Activated CD8-positive, alpha-beta T cell treated with anti-CD3 and anti-CD28 coated beads, Interleukin-2, amount 10 ng/mL, durations not matched to agents 7 days and 5 days (primary cell): ENCODE measurements around the gene ORC3. TPM values are rescaled to one million over a fixed set of nuclear protein-coding genes. Genes with fewer than 3 reads are reported as not detected.

ENCODE experiments used
- ATAC-seq: fragments of 150-1000 bp; cut with Tn5 transposase; one replicate; pipeline ENCODE4 v1.10.0; 2021; ENCODE audit warnings: moderate library complexity
- CTCF ChIA-PET: fragments of 350-600 bp; sonication (Branson Sonifier 250); formaldehyde crosslinking; loops from one replicate; lab custom pipeline; 2021; ENCODE audit warnings: antibody characterized with exemption; lab: Charles Lee
- POLR2A ChIA-PET: fragments of 350-600 bp; sonication (Branson Sonifier 250); formaldehyde crosslinking; loops from one replicate; lab custom pipeline; 2021; ENCODE audit warnings: antibody characterized with exemption; lab: Charles Lee
- DNase-seq: peaks from one replicate; pipeline ENCODE4 v3.0.0-alpha.2; 2020
- H3K27ac Mint-ChIP-seq: one replicate; pipeline ENCODE4 v1.8.0; 2021; ENCODE audit warnings: mild to moderate bottlenecking, mixed read lengths
- H3K27me3 Mint-ChIP-seq: one replicate; pipeline ENCODE4 v1.8.0; 2021; ENCODE audit warnings: low read depth, mixed read lengths
- H3K36me3 Mint-ChIP-seq: one replicate; pipeline ENCODE4 v1.8.0; 2021; ENCODE audit warnings: low read depth, mixed read lengths
- H3K4me1 Mint-ChIP-seq: one replicate; pipeline ENCODE4 v1.8.0; 2021; ENCODE audit warnings: low read depth, mixed read lengths
- H3K4me3 Mint-ChIP-seq: one replicate; pipeline ENCODE4 v1.8.0; 2021; ENCODE audit warnings: mild to moderate bottlenecking, mixed read lengths
- H3K9me3 Mint-ChIP-seq: one replicate; pipeline ENCODE4 v1.8.0; 2022; ENCODE audit warnings: mixed read lengths; ENCODE audit not compliant: insufficient read depth
- total RNA-seq, 2 experiments: library from RNA; stranded (reverse); gene quantifications; one replicate each; pipeline ENCODE4 v1.2.3, GENCODE V29; 2021

Gene ORC3
- total RNA-seq, 2 experiments from 2014 or later, result 27.1 TPM

DNA sequence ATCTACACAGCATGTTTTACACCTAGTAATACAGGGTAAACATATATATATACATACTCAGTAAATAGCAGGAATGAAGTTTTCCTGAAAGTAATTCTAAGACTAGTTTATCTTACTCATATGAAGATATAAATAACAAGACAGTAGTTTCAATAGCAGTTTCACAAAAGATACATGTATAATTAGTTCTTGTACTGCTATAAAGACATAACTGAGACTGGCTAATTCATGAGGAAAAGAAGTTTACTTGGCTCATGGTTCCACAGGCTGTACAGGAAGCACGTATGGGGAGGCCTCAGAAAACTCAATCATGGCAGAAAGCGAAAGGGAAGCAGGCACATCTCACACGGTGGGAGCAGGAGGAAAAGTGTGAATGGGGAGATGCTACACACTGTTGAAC is 17.1 kb upstream of the ORC3 start:
- H3K27me3 Mint-ChIP-seq, result no peaks in the 10 kb centered on the region
- H3K36me3 Mint-ChIP-seq, result peaks cover 34% of the 10 kb centered on the region
- ChIA-PET POLR2A (interaction anchor here (1.3 kb wide), 1 partner anchor 16 kb away, joined by 3 read pairs; no protein-coding TSS in a partner anchor), CTCF (no interaction called here)
- peaks cover 30% of the 10 kb centered on the region for H3K4me1 Mint-ChIP-seq
- DNase-seq, result no peak
- no peak overlapping the region for H3K27ac Mint-ChIP-seq
- H3K9me3 Mint-ChIP-seq, result no peaks in the 10 kb centered on the region
- no peak for ATAC-seq
- no peak overlapping the region for H3K4me3 Mint-ChIP-seq

DNA sequence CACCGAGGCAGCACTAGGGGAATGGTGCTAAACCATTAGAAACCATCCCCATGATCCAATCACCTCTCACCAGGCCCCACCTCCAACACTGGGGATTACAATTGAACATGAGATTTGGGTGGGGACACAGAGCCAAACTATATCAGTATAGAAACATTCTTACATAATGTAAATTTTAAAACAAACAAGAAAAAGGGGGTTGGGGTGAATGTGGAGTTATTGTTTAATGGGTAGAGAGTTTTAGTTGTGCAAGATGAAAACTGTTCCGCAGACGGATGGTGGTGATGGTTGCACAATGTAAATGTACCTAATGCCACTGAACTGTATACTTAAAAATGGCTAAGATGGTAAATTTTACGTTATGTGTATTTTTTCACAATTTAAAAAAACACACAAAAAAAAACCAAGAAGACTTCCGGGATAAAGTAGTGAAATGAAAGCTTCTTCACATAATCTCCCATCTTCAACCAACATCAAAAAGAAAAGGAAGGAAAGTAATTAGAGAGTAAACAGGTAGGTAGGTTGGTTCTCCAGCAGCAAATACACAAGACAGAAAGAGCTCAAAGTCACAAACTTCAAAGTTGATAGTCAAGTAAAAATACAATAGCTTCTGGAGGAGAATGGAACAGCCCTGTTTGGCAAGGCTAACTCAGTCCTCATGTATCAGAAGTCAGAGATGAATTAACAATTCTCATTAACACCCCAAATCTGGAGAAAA is 16.5 kb upstream of the ORC3 start:
- CTCF ChIA-PET, result interaction anchor here (0.6 to 0.7 kb wide), 3 partner anchors 29 to 1040 kb away, joined by 3 to 4 read pairs (median 3); no protein-coding TSS in a partner anchor
- no peaks in the 10 kb centered on the region for H3K27me3 Mint-ChIP-seq
- H3K4me3 Mint-ChIP-seq, result no peak overlapping the region
- POLR2A ChIA-PET, result interaction anchor here (1.3 to 1.7 kb wide), 2 partner anchors 16 kb away, joined by 3 to 4 read pairs; partner anchors contain the start of gene RARS2
- H3K4me1 Mint-ChIP-seq, result peaks cover 30% of the 10 kb centered on the region
- peak overlapping the region; percentile 6 for H3K27ac Mint-ChIP-seq
- DNase-seq, result no peak
- peaks cover 36% of the 10 kb centered on the region for H3K36me3 Mint-ChIP-seq
- no peaks in the 10 kb centered on the region for H3K9me3 Mint-ChIP-seq
- no peak for ATAC-seq

DNA sequence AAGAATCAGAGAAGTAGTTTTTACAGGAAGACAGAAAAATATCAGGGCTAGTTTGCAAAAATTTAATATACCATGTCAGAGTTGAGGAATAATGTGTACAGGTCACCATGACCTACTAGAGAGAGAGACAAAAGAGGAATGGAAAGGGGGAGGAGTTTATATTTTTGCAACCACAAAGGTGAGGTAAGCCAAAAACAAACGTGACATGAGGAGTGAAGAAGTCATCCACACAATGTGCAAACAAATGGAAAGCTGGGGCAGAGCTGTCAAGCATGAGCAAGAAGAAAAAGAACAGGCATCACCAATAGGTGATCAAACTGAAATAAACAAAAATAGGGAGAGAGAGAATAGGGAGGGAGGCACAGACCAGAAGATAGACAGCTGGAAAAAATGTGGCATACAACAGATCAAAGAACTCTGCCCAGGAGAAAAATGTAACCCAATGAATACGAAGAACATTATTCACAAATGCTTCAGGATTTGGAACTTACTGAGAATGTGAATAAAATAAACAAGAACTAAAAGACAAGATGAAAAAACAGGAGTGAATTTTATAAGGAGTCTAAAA is 15.6 kb upstream of the ORC3 start:
- H3K9me3 Mint-ChIP-seq, result no peaks in the 10 kb centered on the region
- peak; percentile 57 for ATAC-seq
- CTCF ChIA-PET, result interaction anchor here (0.6 to 0.7 kb wide), 3 partner anchors 28 to 1039 kb away, joined by 3 to 4 read pairs (median 3); no protein-coding TSS in a partner anchor

DNA sequence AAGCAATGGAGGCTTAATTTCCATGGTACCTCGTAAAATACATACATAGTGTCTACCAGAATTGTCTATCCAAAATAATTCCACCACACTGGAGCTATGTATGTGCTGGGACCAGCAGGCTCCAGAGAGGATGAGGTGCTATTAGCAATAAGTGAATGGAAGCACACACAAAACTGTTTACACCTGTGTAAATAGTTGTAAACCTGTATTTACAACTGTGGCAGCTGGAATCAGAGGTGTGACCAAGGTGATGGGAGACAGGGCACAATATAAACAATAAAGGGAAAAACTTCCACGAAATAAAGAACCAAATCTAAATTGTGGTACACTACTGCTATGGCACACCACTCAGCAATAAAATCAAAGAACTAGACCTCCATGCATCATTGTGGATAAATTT is 14.5 kb upstream of the ORC3 start:
- H3K27ac Mint-ChIP-seq, result no peak overlapping the region
- peaks cover 30% of the 10 kb centered on the region for H3K4me1 Mint-ChIP-seq
- no peaks in the 10 kb centered on the region for H3K27me3 Mint-ChIP-seq
- H3K36me3 Mint-ChIP-seq, result peaks cover 41% of the 10 kb centered on the region
- no peak overlapping the region for H3K4me3 Mint-ChIP-seq
- ATAC-seq (no peak), DNase-seq (no peak)
- CTCF ChIA-PET, result no interaction called here
- POLR2A ChIA-PET, result no interaction called here
- H3K9me3 Mint-ChIP-seq, result no peaks in the 10 kb centered on the region

More for the DNA sequence above, 15.6 kb upstream of the ORC3 start:
- POLR2A ChIA-PET, result interaction anchor here (1.7 kb wide), 1 partner anchor 15 kb away, joined by 4 read pairs; the partner anchor contains the start of gene RARS2
- DNase-seq, result no peak
- Mint-ChIP-seq H3K36me3 (peaks cover 35% of the 10 kb centered on the region), H3K4me1 (peaks cover 30% of the 10 kb centered on the region), H3K4me3 (no peak overlapping the region), H3K27ac (no peak overlapping the region), H3K27me3 (no peaks in the 10 kb centered on the region)

DNA sequence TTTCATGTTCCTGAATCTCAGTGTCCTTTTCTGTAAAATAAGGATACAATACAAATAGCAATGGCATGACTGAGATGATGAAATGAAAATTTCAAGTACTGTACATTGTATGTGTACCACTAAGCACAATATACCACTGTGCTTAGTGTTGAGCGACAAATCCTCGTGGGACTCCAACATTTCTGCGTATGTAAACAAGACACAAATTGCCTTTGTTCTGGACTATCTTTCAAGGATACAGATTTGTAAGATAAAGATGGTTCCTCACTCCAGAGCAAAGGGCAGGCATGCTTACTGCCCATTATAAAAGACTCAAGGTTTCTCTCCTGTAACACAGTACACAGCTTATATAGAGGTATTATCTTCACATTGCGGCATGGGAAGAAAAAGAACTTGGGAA is 6.1 kb upstream of the ORC3 start:
- no peak overlapping the region for H3K4me3 Mint-ChIP-seq
- POLR2A ChIA-PET, result no interaction called here
- no peaks in the 10 kb centered on the region for H3K9me3 Mint-ChIP-seq
- CTCF ChIA-PET, result no interaction called here
- no peak for DNase-seq
- ATAC-seq, result no peak
- peaks cover 39% of the 10 kb centered on the region for H3K36me3 Mint-ChIP-seq
- H3K27ac Mint-ChIP-seq, result no peak overlapping the region
- H3K27me3 Mint-ChIP-seq, result no peaks in the 10 kb centered on the region
- peaks cover 21% of the 10 kb centered on the region for H3K4me1 Mint-ChIP-seq

DNA sequence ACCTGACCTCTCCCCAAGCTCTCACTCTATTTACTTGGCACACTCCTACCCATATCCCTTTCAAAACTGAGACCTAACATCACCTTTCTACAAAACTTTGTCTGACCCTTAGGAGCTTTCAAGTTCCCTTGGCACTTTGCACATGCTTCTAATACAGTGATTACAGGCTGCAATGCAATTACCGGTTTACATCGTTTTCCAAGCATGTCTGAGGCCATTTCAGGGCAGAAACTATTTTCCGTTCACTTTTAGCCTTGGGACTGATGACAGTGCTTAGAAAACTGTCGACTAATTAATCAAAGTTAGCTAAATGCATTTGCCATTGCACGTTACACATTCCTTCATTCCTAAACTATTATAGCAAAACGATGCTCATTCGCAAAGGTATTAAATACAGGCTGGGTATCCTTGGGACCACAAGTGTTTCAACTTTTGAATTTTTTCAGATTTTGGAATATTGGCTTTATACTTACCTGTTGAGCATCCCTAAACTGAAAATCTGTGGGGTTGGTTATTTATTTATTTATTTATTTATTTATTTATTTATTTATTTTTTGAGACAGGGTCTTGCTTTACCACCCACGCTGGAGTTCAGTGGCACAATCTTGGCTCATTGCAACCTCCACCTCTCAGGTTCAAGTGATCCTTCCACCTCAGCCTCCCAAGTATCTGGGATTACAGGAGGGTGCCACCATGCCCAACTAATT is 3.4 kb upstream of the ORC3 start:
- POLR2A ChIA-PET, result no interaction called here
- CTCF ChIA-PET, result no interaction called here
- no peak overlapping the region for H3K4me3 Mint-ChIP-seq
- ATAC-seq (no peak), DNase-seq (no peak)
- H3K36me3 Mint-ChIP-seq, result peaks cover 37% of the 10 kb centered on the region
- H3K9me3 Mint-ChIP-seq, result no peaks in the 10 kb centered on the region
- H3K27ac Mint-ChIP-seq, result no peak overlapping the region
- H3K4me1 Mint-ChIP-seq, result peaks cover 32% of the 10 kb centered on the region
- no peaks in the 10 kb centered on the region for H3K27me3 Mint-ChIP-seq

DNA sequence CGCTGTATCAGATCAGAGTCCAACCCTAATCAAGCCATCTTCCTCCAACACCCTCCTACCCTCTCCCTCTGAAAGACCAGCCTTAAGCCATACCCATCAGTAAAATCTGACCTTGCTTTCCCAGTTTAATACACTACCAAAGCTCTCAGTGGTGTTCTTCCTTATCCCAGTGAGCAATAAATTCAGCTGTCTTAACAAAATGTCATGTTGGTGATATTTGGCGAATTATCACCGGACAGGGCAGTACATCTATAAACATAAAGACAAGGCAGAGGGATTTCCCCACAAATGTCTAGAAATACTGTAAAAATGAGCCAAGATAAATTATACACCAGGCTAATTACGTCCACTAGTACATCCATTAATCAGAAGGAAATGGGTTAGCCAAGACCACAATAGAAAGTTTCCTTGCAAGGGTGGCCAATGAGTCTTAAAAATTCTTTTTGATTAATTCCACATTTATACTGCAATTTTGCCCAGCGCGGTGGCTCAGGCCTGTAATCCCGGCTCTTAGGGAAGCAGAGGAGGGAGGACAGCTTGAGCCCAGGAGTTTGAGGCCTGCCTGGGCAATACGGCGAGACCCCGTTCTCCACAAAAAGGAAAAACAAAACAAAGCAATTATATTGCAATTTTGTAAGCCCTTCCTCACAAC is 1.1 kb upstream of the ORC3 start:
- DNase-seq, result no peak
- POLR2A ChIA-PET, result interaction anchor here (0.7 to 3.0 kb wide), 10 partner anchors 8 to 113 kb away, joined by 3 to 17 read pairs (median 4); partner anchors contain the start of gene AKIRIN2
- H3K4me3 Mint-ChIP-seq, result peak overlapping the region; percentile 83
- no peaks in the 10 kb centered on the region for H3K27me3 Mint-ChIP-seq
- peaks cover 29% of the 10 kb centered on the region for H3K36me3 Mint-ChIP-seq
- H3K9me3 Mint-ChIP-seq, result no peaks in the 10 kb centered on the region
- peaks cover 39% of the 10 kb centered on the region for H3K4me1 Mint-ChIP-seq
- peak overlapping the region; percentile 85 for H3K27ac Mint-ChIP-seq
- CTCF ChIA-PET, result interaction anchor here (0.7 to 1.1 kb wide), 2 partner anchors 19 to 113 kb away, joined by 3 to 4 read pairs; partner anchors contain the start of gene AKIRIN2
- ATAC-seq, result no peak

DNA sequence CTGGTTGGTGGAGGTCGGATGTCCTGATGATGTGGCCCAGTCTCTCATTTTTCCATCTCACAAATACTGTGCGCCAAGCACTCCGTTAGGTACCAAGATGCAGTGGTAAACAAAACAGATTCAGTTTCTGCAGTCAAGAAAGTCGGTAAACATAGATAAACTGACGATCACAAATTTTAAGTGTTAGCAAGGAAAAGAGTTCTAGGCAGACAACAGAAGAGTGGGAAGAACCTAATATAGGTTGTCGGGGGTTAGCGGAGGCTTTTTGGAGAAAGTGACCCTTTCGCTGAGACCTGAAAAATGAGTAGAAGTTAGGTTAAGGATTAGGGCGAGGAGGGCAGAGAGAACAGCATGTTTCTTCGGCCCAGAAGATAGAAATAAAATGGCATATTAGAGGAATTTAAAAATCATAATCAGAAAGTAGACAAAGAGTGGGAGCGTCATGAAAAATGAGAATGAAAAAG is 514 bp downstream of the ORC3 start:
- ATAC-seq (no peak), DNase-seq (no peak)
- ChIA-PET POLR2A (interaction anchor here (0.6 to 3.0 kb wide), 4 partner anchors 36 to 118 kb away, joined by 3 to 17 read pairs (median 4); partner anchors contain the start of genes AKIRIN2 and SLC35A1), CTCF (no interaction called here)
- H3K9me3 Mint-ChIP-seq, result no peaks in the 10 kb centered on the region
- peaks cover 41% of the 10 kb centered on the region for H3K4me1 Mint-ChIP-seq
- H3K36me3 Mint-ChIP-seq, result peaks cover 30% of the 10 kb centered on the region
- peak overlapping the region; percentile 85 for H3K27ac Mint-ChIP-seq
- no peaks in the 10 kb centered on the region for H3K27me3 Mint-ChIP-seq
- peak overlapping the region; percentile 83 for H3K4me3 Mint-ChIP-seq

DNA sequence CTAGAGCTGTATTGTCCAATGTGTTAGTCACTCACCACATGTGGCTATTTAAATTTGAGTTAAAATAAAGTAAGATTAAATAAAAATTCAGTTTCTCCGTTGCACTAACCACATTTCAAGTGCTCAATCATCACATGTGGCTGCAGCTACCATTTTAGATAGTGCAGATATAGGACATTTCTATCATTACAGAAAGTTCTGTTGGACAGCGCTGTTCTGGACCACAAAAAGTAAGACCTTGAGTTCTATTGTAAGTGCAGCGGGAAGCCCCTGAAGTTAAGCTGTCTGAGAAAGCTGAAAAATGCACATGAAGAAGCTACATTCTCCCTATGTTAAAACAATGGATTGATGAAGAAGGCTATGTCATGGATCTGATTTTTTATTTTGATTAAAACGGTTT is 1.1 kb downstream of the ORC3 start:
- peak overlapping the region; percentile 85 for H3K27ac Mint-ChIP-seq
- no peaks in the 10 kb centered on the region for H3K27me3 Mint-ChIP-seq
- no peak for DNase-seq
- peaks cover 38% of the 10 kb centered on the region for H3K4me1 Mint-ChIP-seq
- POLR2A ChIA-PET, result interaction anchor here (3.0 kb wide), 1 partner anchor 111 kb away, joined by 17 read pairs; the partner anchor contains the start of gene AKIRIN2
- CTCF ChIA-PET, result no interaction called here
- ATAC-seq, result no peak
- H3K9me3 Mint-ChIP-seq, result no peaks in the 10 kb centered on the region
- peaks cover 29% of the 10 kb centered on the region for H3K36me3 Mint-ChIP-seq
- peak overlapping the region; percentile 83 for H3K4me3 Mint-ChIP-seq

DNA sequence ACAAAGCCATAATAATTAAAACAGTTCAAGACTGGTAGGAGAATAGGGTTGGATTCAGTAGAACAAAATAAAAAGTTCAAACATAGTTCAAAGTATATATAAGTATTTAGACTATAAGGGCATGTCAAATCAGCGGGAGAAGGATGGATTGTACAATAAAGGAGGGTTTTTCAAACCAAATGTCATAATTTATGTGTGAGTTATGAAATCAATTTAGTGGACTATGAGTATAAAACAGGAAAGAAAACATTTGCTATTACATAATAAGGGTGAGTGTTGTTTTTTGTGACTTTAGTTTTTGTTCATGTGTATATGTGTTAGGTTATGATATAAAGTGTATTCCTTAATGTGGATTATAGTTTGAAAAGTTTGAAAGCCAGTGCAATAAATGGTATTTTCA is 10.6 kb downstream of the ORC3 start:
- Mint-ChIP-seq H3K4me3 (no peak overlapping the region), H3K27ac (no peak overlapping the region), H3K4me1 (no peaks in the 10 kb centered on the region), H3K36me3 (peaks cover 16% of the 10 kb centered on the region), H3K9me3 (no peaks in the 10 kb centered on the region), H3K27me3 (no peaks in the 10 kb centered on the region)
- DNase-seq (no peak), ATAC-seq (no peak)
- POLR2A ChIA-PET, result no interaction called here
- CTCF ChIA-PET, result no interaction called here

DNA sequence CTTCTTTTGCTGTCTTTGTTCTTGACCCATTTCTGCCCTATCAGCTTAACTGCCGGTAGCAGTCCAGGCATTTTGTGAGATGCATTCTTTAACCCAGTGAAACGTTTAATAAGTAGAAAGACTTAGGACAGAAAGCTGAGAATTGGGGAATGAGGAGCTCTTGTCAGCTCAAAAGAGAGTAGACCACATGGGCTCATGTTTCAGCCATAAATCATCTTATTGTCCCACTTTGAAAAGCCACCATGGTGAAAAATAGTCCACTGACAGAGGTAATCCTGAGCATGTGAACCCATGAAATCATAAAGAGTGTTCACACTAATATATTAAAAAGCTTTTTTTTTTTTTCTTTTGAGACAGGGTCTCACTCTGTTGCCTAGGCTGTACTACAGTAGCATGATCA is 16.3 kb downstream of the ORC3 start:
- ATAC-seq, result no peak
- H3K36me3 Mint-ChIP-seq, result peaks cover 23% of the 10 kb centered on the region
- POLR2A ChIA-PET, result no interaction called here
- H3K9me3 Mint-ChIP-seq, result no peaks in the 10 kb centered on the region
- H3K27me3 Mint-ChIP-seq, result no peaks in the 10 kb centered on the region
- no peak overlapping the region for H3K27ac Mint-ChIP-seq
- DNase-seq, result no peak
- no peak overlapping the region for H3K4me3 Mint-ChIP-seq
- H3K4me1 Mint-ChIP-seq, result no peaks in the 10 kb centered on the region
- CTCF ChIA-PET, result no interaction called here
